Activated T-cell treated with anti-CD3 and anti-CD28 coated beads for 4 hours (primary cell): ENCODE results near the gene CD22.
"Not testable (repeated sequence)": the region's sequence is repeated elsewhere in the genome, so short reads cannot be mapped to it uniquely, and the experiment has no call there.

ENCODE experiments used
- DNase-seq: peaks from one replicate; pipeline ENCODE4 v3.0.0-alpha.2; 2020

The CD22 gene

GRCh38 chr19:35345671-35346111 lies 16.7 kb downstream of the CD22 start:
- no peak for DNase-seq

GRCh38 chr19:35346193-35347052 lies 17.4 kb downstream of the CD22 start:
- peak; percentile 68 for DNase-seq

- no peak for DNase-seq
Observed at GRCh38 chr19:35347171-35347929, 18.4 kb downstream of the CD22 start, which contains the start of gene FFAR1. FFAR1 (plus strand) TSS chr19:35347902; CDS start chr19:35351552, 3,650 bp downstream.

- no peak for DNase-seq
Observed at GRCh38 chr19:35347930-35348298, 18.9 kb downstream of the CD22 start.

GRCh38 chr19:35348911-35349611 lies 20.1 kb downstream of the CD22 start:
- DNase-seq = no peak

- DNase-seq = no peak
Observed at GRCh38 chr19:35349614-35350521, 20.9 kb downstream of the CD22 start.

GRCh38 chr19:35350591-35350990 lies 21.6 kb downstream of the CD22 start:
- DNase-seq = no peak

GRCh38 chr19:35351411-35352176 lies 22.6 kb downstream of the CD22 start:
- no peak for DNase-seq

- DNase-seq = no peak
Observed at GRCh38 chr19:35352177-35352447, 23.1 kb downstream of the CD22 start.

- DNase-seq = peak; percentile 60
Observed at GRCh38 chr19:35352448-35353304, 23.7 kb downstream of the CD22 start.

GRCh38 chr19:35353635-35354034 lies 24.6 kb downstream of the CD22 start:
- DNase-seq = no peak

- no peak for DNase-seq
Observed at GRCh38 chr19:35354898-35355297, 25.9 kb downstream of the CD22 start.

GRCh38 chr19:35355791-35356460 lies 26.9 kb downstream of the CD22 start:
- no peak for DNase-seq

- no peak for DNase-seq
Observed at GRCh38 chr19:35357867-35358573, 29.0 kb downstream of the CD22 start, which contains the start of gene FFAR3. FFAR3 (plus strand) TSS chr19:35358460; CDS start chr19:35358891, 431 bp downstream.

GRCh38 chr19:35358834-35359233 lies 29.8 kb downstream of the CD22 start:
- not testable (repeated sequence) for DNase-seq

GRCh38 chr19:35359395-35359794 lies 30.4 kb downstream of the CD22 start:
- DNase-seq = not testable (repeated sequence)

GRCh38 chr19:35360081-35360480 lies 31.1 kb downstream of the CD22 start:
- DNase-seq = not testable (repeated sequence)

- DNase-seq = no peak
Observed at GRCh38 chr19:35360880-35361420, 32.0 kb downstream of the CD22 start.
